Embryonic facial prominence (tissue), 1 donor: Measurements from ENCODE around the gene ZCCHC12.
"Not testable (repeated sequence)": the region's sequence is repeated elsewhere in the genome, so short reads cannot be mapped to it uniquely, and the experiment has no call there.

Experiments
- DNase-seq: peaks from one replicate; pipeline ENCODE4 v3.0.0-alpha.2; 2016; ENCODE audit errors: extremely low spot score

ZCCHC12 gene

DNA sequence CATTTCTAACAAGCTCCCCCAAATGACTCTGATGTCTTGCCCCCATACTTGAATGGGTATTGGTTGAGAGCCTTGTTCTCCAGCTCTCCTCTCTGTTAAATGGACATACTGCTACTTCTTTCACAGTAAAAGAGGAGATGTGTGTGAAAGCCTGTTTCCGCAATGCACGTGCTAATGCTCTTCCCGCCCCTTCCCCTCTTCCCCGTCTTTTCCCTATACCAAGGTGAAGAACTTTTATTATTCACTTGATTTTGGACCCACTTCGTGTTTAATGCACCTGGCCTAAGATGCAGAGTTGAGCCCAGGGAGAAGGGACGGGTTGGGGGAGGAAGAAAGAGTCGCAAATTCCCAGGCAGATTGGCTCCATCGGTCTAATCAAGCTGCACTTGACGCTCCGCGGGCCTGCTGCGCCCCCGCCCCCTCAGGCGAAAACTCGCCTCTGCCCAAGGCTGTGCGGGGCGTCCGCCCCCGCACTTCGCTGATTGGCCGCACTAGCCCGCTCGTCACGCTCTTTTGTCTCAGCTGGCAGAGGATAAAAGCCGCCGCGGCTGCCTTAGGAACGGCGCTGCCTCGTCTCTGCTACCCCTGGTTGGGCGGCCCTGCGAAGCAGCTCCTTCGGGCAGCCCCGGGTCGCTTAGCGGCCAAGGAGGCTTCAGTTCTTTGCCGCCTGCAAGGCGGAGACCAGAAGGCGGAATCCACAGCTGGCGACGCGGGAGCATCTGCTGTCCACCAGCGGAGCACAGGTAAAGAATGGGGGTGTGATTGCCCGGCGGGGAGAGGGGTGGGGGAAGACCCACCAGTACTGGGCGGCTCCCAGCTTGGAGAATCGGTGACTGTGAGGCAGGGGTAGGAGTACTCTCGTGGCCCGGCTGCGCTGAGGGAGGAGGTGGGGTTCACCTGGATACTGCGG is at the start of gene ZCCHC12:
Gene ZCCHC12, plus strand, starts transcription at position 562 of the 910 bp plus-strand sequence. CDS start 1,421 bp downstream, outside the sequence.
- DNase-seq: no peak

DNA sequence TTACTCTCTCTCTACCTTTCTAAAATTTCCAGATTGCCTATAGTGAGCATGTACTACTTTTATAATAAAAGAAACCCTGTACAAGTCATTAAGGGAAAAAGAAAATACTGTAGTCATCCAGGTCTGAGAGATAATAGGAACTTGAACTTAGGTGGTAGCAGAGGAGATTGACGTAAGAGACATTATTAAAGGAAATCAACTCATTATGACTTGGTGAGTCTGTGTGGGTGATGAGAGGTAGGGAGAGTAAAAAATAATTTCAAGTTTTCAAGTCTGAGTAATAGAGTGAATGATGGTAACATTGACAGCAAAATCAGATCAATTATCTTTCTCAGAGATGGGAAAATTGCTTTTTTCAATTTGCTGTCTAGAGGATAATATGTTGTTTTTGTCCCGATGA is 44.0 kb upstream of the ZCCHC12 start:
- no peak for DNase-seq

DNA sequence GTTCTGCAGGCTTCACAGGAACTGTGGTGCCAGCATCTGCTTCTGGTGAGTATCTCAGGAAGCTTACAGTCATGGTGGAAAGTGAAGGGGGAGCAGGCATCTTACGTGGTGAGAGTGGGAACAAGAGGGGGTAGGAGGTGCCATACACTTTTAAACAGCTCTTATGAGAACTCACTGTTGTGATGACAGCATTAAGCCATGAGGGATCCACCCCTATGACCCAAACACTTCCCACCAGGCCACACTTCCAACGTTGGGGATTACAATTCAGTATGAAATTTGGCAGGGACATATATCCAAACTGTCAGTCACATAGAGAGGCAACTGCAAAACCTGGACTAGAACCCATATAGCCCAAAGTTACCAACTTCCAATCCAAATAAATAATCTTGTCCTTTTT is 43.1 kb upstream of the ZCCHC12 start:
- DNase-seq: no peak

DNA sequence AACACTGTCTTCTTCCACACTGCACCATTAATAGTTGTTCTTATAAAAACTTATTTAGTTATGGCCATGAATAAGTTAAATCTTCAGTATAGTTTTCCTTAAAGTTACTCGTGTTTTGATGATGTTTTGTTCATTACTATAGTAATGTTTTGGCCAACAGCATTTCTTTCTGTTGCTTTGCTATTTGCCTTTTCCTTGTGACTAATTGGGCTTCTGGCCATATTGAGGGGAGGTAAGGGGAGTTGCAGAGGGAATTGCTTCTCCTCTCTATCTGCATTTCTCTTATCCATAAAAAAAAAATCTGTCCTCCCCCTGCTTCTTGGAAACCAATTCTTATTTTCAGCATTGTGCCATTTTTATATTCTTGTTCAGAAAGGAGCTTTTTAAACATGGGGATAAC is 42.7 kb upstream of the ZCCHC12 start:
- no peak for DNase-seq

DNA sequence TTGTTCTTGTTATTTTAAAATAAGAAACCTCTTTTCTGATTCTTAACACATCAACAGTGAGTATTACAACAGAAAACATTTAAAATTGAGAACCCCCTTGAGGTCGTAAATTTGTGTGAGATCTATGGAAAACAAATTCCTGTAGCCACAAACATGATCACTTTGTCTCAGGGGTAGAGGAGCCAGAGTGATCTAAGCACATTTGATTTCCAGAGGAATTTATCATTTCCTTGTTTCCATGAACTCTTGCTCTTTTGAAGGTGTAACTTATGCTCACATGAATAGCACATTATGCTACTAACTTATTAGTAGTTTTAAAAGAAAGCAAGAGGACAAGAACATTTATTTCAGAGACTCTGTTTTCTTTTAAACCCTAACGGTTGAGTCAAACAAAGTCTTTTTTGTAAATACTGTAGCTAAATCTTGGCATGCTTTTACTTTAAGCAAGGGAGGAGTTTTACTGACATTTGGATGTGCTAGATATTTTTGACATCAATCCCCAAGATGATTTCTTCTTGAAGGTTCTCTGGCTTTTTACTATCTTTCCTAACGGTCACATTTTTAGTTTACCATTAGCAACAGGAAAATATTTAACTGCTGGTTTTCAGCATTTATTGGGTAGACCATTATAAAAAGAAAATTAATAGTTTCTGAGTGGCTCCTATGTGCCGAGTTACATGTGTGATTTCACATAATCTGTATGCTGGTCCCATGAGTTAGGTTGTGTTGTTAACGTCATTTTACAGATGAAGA is 27.9 kb upstream of the ZCCHC12 start:
- DNase-seq: no peak

DNA sequence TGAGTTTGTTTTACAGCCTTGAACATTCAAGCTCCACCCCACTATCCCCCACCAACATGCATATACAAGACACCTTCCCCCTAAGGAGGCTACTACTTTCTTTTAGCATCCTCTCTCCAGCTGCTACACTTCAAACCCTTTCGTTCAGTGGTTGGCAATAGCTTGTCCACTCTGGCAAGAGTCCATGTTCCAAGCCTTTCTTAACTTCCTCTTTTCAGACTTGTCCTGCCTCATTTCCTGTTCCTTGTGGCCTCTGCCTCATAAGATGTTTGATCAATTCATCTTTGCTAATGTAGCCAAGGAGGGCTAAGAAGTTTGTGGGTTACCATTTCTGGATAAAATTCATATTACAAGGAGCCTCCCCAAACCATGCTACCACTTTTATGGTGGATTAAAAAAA is 20.8 kb upstream of the ZCCHC12 start:
- DNase-seq: no peak

DNA sequence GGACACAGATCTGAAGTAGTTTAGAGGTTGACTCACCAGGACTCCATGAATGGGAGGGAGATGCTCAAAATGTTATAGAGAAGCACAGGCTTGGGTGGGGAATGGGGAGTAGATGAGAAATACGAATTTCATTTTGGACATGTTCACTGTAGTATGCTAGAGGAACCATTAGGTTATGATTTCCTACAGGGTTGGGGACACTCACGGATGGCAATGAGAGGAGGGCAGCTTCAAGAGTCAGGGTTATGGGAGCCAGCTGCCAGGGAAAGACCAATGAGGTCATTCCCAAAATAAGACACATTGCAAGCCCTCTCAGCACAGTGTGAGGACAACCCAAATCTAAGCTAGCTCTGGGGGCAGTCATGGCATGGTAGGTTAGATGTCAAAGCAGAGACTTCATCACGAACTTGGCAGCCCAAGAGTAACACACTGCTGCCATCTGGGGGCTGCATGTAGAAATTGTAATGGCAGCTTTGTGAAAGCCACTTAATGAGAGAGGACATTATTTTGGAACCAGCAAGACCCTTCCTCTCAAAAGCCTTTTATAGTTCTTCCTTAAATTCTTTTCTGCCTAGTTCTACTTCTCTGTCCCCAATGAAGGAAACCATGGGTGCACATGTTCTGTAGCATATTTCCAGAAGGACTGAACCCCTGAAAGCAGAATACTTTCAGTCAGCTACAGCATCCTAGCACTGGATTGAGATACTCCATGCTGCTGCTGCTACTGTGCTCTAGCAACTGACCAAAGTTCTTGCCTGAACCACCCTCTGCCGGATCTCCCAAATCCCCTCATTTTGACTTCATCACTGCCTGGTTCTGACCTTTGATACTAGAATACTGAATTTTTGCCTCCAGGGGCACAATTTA is 16.2 kb upstream of the ZCCHC12 start:
- no peak for DNase-seq

DNA sequence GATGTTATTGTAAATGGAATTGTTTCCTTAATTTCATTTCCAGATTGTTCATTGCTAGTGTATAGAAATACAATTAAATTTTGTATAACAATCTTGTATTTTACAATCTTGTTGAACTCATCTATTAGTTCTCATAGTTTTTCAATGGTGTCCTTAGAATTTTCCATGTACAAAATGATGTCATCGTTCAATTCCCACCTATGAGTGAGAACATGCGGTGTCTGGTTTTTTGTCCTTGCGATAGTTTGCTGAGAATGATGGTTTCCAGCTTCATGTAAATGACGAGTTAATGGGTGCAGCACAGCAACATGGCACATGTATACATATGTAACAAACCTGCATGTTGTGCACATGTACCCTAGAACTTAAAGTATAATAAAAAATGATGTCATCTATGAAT is 6.4 kb upstream of the ZCCHC12 start:
- DNase-seq: not testable (repeated sequence)

DNA sequence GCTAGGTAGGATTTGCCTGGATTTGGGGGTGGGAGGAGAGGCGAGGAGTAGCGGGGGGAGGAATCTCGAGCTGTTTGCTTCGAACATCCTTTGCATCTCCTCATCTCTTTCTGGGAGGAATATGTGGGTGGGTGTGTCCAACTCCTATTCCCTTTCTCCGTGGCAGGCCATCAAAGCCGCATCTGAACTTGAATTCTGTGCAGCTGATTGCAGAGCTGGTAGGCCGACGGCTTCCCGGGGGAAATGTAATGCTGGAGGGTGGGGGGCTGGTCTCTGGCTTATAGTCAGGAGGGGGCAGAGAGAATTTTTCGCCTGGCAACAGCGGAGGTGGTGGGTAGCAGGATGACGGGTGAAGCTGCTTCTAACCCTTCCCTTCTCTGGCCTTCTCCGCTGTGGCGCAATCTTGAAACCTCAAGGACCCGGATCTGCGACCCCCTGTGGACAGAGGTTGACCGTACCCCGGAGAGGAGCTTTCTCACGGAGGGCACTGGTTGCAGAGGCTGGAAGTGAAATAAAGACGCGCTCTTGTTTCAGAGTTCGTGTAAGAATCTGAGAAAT is 628 bp downstream of the ZCCHC12 start:
- no peak for DNase-seq

DNA sequence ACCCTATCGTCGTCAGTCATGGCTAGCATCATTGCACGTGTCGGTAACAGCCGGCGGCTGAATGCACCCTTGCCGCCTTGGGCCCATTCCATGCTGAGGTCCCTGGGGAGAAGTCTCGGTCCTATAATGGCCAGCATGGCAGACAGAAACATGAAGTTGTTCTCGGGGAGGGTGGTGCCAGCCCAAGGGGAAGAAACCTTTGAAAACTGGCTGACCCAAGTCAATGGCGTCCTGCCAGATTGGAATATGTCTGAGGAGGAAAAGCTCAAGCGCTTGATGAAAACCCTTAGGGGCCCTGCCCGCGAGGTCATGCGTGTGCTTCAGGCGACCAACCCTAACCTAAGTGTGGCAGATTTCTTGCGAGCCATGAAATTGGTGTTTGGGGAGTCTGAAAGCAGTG is 1.6 kb downstream of the ZCCHC12 start:
- no peak for DNase-seq

DNA sequence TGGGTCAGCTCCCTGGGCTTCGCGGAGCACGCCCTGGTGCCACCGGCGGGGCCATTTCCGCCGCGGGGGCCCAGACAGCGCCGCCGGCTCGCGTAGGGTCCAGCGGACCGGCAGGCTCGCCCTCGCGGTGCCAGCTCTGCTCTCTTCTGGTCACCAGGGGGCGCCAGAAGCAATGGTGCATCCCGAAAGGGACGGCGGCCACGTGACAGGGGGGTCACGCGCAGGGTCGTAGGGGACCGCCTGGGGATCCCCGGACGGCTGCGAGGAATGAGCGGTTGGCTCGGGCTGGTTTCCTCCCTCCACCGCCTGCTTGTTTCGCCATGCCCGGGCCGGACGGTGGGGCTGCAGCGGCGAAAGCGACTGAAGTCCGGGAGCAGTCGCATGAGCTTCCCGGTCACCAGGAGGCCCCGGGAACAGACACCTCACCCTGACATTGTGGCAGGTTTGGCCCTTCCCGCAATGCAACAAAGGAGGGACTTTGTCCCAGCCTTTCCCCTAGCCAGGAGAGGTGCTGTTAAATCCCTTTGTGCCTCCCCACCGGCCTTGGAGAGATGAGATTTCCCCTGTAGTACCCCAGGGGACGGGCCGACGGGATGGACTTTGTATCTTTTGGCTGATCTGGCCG is 15.8 kb downstream of the ZCCHC12 start:
- DNase-seq: no peak

DNA sequence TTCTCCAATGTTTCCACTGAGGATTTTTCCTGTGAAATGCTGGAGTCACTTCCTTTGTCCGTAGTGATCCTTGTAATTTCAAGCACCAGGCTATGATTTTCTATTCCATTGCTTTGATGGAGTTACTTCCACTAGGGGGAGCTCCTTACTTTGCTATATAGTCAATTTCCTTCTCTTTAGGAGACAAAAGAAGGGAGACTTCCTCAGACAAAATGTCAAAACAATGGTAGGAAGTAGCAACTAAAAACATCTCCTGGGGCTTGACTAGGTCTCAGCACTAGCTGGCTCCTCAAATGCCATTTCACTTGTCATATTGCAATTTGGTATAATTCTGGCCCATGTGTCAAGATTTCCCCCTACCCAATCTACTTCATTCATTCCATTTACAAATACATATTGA is 24.1 kb downstream of the ZCCHC12 start:
- DNase-seq: peak; percentile 39

DNA sequence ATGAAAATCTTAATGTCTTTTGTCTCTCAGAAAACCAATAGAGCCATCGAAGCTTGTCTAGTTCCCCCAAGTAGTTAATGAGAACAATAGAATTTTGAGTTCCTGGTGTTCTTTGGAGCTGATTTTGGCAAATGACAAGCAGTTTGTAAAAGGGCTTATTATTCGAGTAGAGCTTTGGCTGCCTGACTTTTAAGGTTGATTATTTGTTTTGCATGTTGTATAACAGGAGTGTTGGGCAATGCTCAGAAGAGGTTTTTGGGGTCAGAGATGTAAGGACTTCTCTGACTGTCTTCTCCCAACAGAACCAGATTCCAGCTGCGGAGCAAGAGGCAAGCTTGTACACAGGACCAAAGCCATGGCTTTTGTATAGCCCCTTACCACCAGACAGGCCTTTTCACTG is 30.0 kb downstream of the ZCCHC12 start:
- DNase-seq: no peak

DNA sequence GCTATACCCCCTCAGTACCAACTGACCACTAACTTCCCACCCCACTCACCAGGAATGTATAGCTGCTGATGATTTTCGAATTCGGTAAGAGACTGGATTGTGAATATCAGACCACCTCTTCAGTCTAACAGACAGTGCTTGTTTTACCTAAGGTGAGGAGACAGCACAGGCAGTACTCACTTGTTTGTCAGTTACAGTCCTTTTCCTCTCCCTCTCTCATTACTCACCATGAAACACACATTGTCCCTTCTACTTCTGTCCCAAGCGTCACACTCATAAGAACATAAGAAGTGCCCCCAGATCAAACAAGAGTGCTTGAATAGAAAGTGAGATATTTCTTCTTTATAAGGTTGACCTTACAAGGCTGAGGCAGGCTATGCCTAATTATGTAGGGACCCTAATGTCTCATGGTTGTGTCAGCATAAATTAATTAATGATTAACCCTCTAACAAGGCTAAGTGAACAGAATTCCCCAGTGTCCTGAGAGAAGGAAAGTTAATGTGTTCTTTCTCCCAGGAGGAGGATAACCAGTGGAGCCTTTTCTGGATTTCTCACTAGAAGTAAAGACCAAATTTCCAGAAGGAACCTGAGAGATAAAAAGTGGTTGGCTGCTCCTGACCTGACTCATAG is 32.2 kb downstream of the ZCCHC12 start:
- DNase-seq: no peak

DNA sequence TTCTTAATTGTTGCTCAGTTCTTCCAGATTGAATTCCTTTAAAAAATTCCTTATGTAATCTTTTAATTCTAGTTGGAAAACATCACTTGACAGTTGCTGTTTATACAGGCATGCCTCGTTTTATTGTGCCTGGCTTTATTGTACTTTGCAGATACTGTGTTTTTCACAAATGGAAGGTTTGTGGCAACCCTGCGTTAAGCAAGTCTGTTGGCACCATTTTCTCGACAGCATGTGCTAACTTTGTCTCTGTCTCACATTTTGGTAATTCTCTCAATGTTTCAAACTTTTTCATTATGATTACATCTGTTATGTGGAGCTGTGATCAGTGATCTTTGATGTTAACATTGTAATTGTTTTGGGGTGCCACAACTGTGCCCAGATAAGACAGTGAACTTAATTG is 33.4 kb downstream of the ZCCHC12 start:
- DNase-seq: no peak

DNA sequence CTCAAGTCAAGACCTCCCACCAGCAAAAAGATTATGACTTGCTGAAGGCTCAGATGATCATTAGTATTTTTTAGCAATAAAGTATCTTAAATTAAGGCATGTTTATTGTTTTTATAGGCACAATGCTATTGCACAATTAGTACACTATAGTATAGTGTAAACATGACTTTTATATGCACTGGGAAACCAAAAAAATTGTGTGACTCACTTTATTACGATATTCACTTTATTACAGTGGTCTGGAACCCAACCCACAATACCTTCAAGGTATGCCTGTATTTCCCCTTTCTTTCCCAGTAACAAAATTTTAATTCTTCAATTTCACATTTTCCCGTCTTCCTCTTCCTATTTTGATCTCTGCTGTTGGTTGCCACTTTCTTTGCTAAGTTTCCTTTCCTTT is 37.7 kb downstream of the ZCCHC12 start:
- DNase-seq: no peak

DNA sequence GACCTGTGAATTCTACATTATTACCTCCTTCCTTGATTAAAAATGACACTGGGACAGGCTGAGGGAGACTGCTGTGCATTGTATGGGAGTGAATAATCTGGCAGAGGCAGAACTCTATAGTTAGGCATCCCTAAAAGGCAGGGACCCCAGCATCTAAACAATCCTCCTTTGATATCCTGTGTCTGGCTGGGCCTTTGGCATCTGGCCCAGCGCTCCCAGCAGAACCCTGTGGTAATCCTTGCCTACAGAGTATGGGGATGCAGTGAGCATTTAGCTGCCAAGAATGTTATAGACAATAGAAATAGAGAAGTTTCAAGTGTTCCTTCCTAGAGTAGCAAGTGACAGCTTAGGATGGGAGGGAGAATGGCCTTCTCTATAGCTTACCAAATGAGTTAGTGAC is 38.5 kb downstream of the ZCCHC12 start:
- no peak for DNase-seq

DNA sequence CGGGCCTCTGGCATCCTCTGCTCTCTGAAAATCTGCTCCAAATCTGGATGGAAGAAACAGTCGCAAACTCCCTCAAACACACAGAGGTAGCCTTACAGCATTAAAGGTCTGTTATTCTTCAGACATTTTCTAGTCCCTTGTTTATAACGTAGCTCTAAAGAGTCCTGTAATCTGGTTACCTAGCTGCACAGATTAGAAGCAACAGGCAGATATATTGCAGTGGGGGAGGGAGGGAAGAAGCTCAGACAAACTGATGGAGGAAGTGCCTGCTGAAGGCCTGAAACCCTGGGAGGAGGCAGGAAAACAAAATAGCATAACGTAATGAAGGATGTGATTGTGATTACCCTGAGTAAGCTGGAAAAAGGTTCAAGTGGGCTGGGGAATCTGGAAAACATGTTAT is 39.4 kb downstream of the ZCCHC12 start:
- no peak for DNase-seq

DNA sequence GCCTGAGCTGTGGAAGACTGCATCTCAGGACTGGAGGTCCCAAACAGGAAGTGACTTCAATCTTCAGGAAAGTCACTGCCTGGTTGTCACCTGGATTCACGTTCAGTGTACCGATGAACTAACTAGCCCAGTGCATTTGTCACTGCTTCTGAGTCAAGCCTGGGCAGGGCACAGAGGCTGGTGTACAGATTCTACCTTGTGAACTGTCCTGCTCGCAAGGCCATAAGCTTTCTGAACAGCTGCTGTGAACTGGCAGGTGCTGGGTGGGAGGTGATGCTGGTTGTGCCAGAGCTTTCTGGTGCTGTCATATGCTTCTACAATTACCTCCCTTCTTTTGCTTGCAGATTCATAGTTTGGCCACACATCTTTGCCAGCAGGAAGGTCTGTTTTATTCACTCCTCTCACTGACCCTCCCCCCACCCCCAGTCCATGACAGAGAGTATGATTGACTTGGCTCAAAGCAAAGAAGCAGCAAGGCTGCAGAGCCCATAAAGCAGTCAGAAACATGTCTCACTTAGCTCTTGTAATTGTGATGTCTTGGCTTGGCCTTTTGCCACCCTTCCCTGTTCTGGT is 40.5 kb downstream of the ZCCHC12 start:
- no peak for DNase-seq

DNA sequence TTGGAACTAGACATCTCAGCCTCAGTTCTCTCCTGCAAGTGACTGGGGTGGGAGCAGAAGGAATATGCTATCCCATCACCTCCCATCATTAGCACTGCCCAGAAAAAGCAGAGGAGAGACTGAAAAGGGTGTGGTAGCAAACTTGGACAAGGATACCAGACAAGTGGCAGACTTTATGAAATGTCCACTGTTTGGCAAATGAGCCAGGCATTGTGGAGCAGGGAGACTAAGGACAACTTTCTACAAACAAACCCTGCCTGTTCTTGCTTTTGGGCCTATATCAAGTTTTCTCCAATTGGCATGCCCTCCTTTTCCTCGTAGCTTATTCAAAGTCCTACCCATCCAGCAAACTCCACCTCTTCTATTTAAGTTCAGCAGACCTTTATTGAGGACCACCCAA is 41.6 kb downstream of the ZCCHC12 start:
- DNase-seq: no peak
